GM19351 (cell line): Measurements from ENCODE around the gene APLF.

Experiments used
- ATAC-seq: cut with Tn5 transposase; IDR thresholded peaks from one replicate; pipeline ENCODE4 v1.9.1; 2021; ENCODE audit warnings: mild to moderate bottlenecking, moderate library complexity; ENCODE audit not compliant: unreplicated experiment

The APLF gene

GRCh38 chr2:68627615-68628014, 160.2 kb downstream of the APLF start:
- no peak for ATAC-seq
